OCI-LY1 (cell line): Measurements from ENCODE around the gene PRDX1.

Experiments
- CTCF ChIP-seq: fragments of 200-600 bp; sonication (generic), shearing (Covaris generic); IDR thresholded peaks from 2 replicates; pipeline ENCODE4 v1.5.1; 2017; ENCODE audit warnings: mild to moderate bottlenecking, antibody characterized with exemption, low read length, moderate library complexity, mixed read lengths
- EZH2 ChIP-seq: fragments of 200-600 bp; sonication (generic), shearing (Covaris generic); IDR thresholded peaks from 2 replicates; pipeline ENCODE4 v1.8.0; 2017; ENCODE audit warnings: borderline replicate concordance, mixed run types, mild to moderate bottlenecking, antibody characterized with exemption, low read length, moderate library complexity, mixed read lengths

- TF ChIP-seq CTCF: no peak
- no peak for TF ChIP-seq EZH2
Observed at GRCh38 chr1:45516036-45516435, 5.6 kb downstream of the PRDX1 start.
